AG04450 (cell line): ENCODE results near the gene PKIB. TPM values are rescaled to one million over a fixed set of nuclear protein-coding genes. Genes with fewer than 3 reads are reported as not detected.

Experiments used
- CTCF ChIA-PET: fragments of 300-600, 350-600 bp; formaldehyde crosslinking; extraction: SDS; loops from one replicate; lab custom pipeline; 2022; ENCODE audit warnings: antibody characterized with exemption, inconsistent platforms; lab: Charles Lee
- POLR2A ChIA-PET: fragments of 350-600 bp; formaldehyde crosslinking; extraction: SDS; loops from one replicate; lab custom pipeline; 2021; ENCODE audit warnings: antibody characterized with exemption, inconsistent platforms; lab: Yijun Ruan, JAX
- DNase-seq: peaks from one replicate; pipeline ENCODE4 v3.0.0-alpha.2; 2011; ENCODE audit warnings: low read depth, low spot score
- H3K27ac ChIP-seq: one replicate; pipeline ENCODE4 v1.5.1; 2012; ENCODE audit warnings: low read depth, low read length, control low read depth
- H3K27me3 ChIP-seq: one replicate; pipeline ENCODE4 v1.6.0; 2012; ENCODE audit warnings: low read length; ENCODE audit not compliant: control insufficient read depth, insufficient read depth
- H3K4me3 ChIP-seq: 2 replicates; pipeline ENCODE4 v1.5.1; 2011; ENCODE audit warnings: mild to moderate bottlenecking, low read depth, low read length, control low read depth
- H3K9me3 ChIP-seq: 2 replicates; pipeline ENCODE4 v1.5.1; 2012; ENCODE audit warnings: low read length; ENCODE audit not compliant: control insufficient read depth, insufficient read depth
- polyA plus RNA-seq: library from polyadenylated mRNA; depleted of rRNA; stranded (reverse); fragments of >200 nt; gene quantifications from 2 replicates; pipeline ENCODE4 v1.2.3, GENCODE V29; 2011
- TF ChIP-seq, protein P1 (sequence below): IDR thresholded peaks from 2 replicates; pipeline ENCODE4 v1.5.1; 2011; ENCODE audit warnings: low read depth, low read length, control low read depth, inconsistent platforms

The PKIB gene
- polyA plus RNA-seq, 1 experiment, result 8.1 TPM

DNA sequence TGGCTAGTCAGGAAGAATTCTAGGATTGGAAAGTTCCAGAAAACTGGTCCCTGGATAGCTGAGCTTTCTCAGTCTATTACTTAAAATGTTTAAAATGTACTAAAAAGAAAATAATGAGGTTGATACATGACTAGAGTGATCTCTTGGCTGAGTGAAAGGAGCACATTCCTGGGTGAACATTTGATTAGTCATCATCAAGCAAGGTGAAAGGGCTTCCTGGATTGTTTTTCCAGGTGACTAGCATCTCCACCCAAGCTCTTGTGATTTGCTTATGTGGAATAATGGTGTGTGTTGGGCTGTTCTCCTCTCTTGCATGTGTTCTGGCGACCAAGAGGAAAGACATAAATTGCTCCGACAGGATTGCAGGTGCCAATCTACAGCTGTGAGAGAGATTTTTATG is 42.9 kb downstream of the PKIB start:
- no peaks in the 10 kb centered on the region for H3K9me3 ChIP-seq
- TF ChIP-seq, protein P1, sequence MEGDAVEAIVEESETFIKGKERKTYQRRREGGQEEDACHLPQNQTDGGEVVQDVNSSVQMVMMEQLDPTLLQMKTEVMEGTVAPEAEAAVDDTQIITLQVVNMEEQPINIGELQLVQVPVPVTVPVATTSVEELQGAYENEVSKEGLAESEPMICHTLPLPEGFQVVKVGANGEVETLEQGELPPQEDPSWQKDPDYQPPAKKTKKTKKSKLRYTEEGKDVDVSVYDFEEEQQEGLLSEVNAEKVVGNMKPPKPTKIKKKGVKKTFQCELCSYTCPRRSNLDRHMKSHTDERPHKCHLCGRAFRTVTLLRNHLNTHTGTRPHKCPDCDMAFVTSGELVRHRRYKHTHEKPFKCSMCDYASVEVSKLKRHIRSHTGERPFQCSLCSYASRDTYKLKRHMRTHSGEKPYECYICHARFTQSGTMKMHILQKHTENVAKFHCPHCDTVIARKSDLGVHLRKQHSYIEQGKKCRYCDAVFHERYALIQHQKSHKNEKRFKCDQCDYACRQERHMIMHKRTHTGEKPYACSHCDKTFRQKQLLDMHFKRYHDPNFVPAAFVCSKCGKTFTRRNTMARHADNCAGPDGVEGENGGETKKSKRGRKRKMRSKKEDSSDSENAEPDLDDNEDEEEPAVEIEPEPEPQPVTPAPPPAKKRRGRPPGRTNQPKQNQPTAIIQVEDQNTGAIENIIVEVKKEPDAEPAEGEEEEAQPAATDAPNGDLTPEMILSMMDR, result no peak
- no peak overlapping the region for H3K4me3 ChIP-seq
- H3K27me3 ChIP-seq, result no peaks in the 10 kb centered on the region
- H3K27ac ChIP-seq, result no peak overlapping the region
- CTCF ChIA-PET, result no interaction called here
- no peak for DNase-seq
- POLR2A ChIA-PET, result no interaction called here

GRCh38 chr6:122654012-122654411 is 43.8 kb downstream of the PKIB start:
- Histone ChIP-seq H3K4me3 (no peak overlapping the region), H3K9me3 (no peaks in the 10 kb centered on the region), H3K27ac (no peak overlapping the region), H3K27me3 (no peaks in the 10 kb centered on the region)
- POLR2A ChIA-PET, result no interaction called here
- TF ChIP-seq, protein P1, result no peak
- DNase-seq, result no peak
- CTCF ChIA-PET, result no interaction called here

- H3K27ac ChIP-seq, result no peak overlapping the region
- ChIA-PET CTCF (interaction anchor here (0.8 to 0.9 kb wide), 2 partner anchors 141 to 166 kb away, joined by 3 read pairs; no protein-coding TSS in a partner anchor), POLR2A (no interaction called here)
- TF ChIP-seq, protein P1, result no peak
- no peak overlapping the region for H3K4me3 ChIP-seq
- H3K9me3 ChIP-seq, result no peaks in the 10 kb centered on the region
- DNase-seq, result no peak
- H3K27me3 ChIP-seq, result no peaks in the 10 kb centered on the region
Observed at GRCh38 chr6:122657601-122658000, 47.4 kb downstream of the PKIB start.

DNA sequence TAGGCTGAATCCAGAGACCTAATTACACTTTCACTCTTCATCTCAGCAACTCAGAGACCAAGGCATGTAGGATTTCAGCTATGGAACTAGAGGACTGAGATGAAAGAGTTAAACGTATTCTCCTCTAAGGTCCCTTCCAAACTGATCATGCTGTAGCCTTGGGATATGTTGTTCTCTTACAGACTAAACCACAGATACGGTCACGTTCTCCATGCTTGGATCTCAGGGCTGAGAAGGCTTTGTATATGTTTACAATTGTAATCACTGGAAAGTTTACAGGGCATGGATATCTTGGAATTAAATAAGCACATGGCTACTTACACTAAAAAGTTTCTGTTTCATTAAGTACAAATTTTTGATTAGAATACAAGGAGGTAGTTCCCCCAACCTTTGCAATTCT is 50.1 kb downstream of the PKIB start:
- Histone ChIP-seq H3K27ac (no peak overlapping the region), H3K27me3 (no peaks in the 10 kb centered on the region), H3K4me3 (no peak overlapping the region), H3K9me3 (no peaks in the 10 kb centered on the region)
- CTCF ChIA-PET, result no interaction called here
- TF ChIP-seq, protein P1, result no peak
- POLR2A ChIA-PET, result no interaction called here
- DNase-seq, result no peak

GRCh38 chr6:122663981-122664380 is 53.8 kb downstream of the PKIB start:
- TF ChIP-seq, protein P1, result no peak
- no peaks in the 10 kb centered on the region for H3K27me3 ChIP-seq
- ChIA-PET CTCF (interaction anchor here (0.9 kb wide), 1 partner anchor 174 kb away, joined by 3 read pairs; no protein-coding TSS in a partner anchor), POLR2A (no interaction called here)
- DNase-seq, result no peak
- no peak overlapping the region for H3K27ac ChIP-seq
- H3K4me3 ChIP-seq, result no peak overlapping the region
- no peaks in the 10 kb centered on the region for H3K9me3 ChIP-seq
